CD8-positive, alpha-beta memory T cell (primary cell): ENCODE measurements around the gene DDR1. TPM values are rescaled to one million over a fixed set of nuclear protein-coding genes. Genes with fewer than 3 reads are reported as not detected.

Experiments used
- CTCF ChIA-PET: fragments of 350-600 bp; sonication (Branson Sonifier 250); formaldehyde crosslinking; loops from one replicate; lab custom pipeline; 2021; ENCODE audit warnings: antibody characterized with exemption; lab: Charles Lee
- POLR2A ChIA-PET: fragments of 350-600 bp; sonication (Branson Sonifier 250); formaldehyde crosslinking; loops from one replicate; lab custom pipeline; 2021; ENCODE audit warnings: antibody characterized with exemption; lab: Charles Lee
- DNase-seq, 5 donors: peaks; one replicate each; pipeline versions ENCODE4 v3.0.0 to v3.0.0-alpha.2; 2020 to 2022; ENCODE audit warnings: mixed read lengths in 1 of 5
- H3K27ac ChIP-seq: one replicate; pipeline ENCODE4 v1.7.0; 2013; ENCODE audit warnings: low read depth, mild to moderate bottlenecking, low read length, moderate library complexity
- H3K27me3 ChIP-seq: 2 replicates; pipeline ENCODE4 v1.7.0; 2013; ENCODE audit warnings: low read length, mild to moderate bottlenecking; ENCODE audit not compliant: insufficient read depth, poor library complexity, severe bottlenecking
- H3K36me3 ChIP-seq: 2 replicates; pipeline ENCODE4 v1.7.0; 2013; ENCODE audit warnings: mild to moderate bottlenecking, low read length, moderate library complexity; ENCODE audit not compliant: insufficient read depth
- H3K4me1 ChIP-seq: 2 replicates; pipeline ENCODE4 v1.7.0; 2013; ENCODE audit warnings: mild to moderate bottlenecking, low read length, moderate library complexity; ENCODE audit not compliant: insufficient read depth
- H3K4me3 ChIP-seq: 2 replicates; pipeline ENCODE4 v1.7.0; 2013; ENCODE audit warnings: mild to moderate bottlenecking, low read length
- H3K9me3 ChIP-seq: 2 replicates; pipeline ENCODE4 v1.7.0; 2013; ENCODE audit warnings: mild to moderate bottlenecking, low read length
- H3K27ac Mint-ChIP-seq, 8 donors: one replicate each; pipeline ENCODE4 v1.8.0; 2020 to 2021; ENCODE audit warnings: mixed read lengths in 8 of 8, mild to moderate bottlenecking in 6 of 8, inconsistent platforms in 3 of 8, moderate library complexity in 3 of 8
- H3K27me3 Mint-ChIP-seq, 2 donors: one replicate each; pipeline ENCODE4 v1.8.0; 2020 to 2021; ENCODE audit warnings: mixed read lengths in 2 of 2, mild to moderate bottlenecking in 1 of 2, moderate library complexity in 1 of 2
- H3K36me3 Mint-ChIP-seq, 3 donors: one replicate each; pipeline ENCODE4 v1.8.0; 2020 to 2021; ENCODE audit warnings: mixed read lengths in 3 of 3, inconsistent platforms in 1 of 3, mild to moderate bottlenecking in 1 of 3
- H3K4me1 Mint-ChIP-seq, 3 donors: one replicate each; pipeline ENCODE4 v1.8.0; 2020 to 2021; ENCODE audit warnings: mixed read lengths in 3 of 3, inconsistent platforms in 1 of 3, mild to moderate bottlenecking in 1 of 3
- H3K4me3 Mint-ChIP-seq, 7 donors: one replicate each; pipeline ENCODE4 v1.8.0; 2020 to 2021; ENCODE audit warnings: mixed read lengths in 7 of 7, mild to moderate bottlenecking in 6 of 7, moderate library complexity in 4 of 7, inconsistent platforms in 2 of 7
- H3K9me3 Mint-ChIP-seq, 5 donors: one replicate each; pipeline ENCODE4 v1.8.0; 2020 to 2022; ENCODE audit warnings: mixed read lengths in 5 of 5, mild to moderate bottlenecking in 3 of 5, moderate library complexity in 2 of 5, inconsistent platforms in 1 of 5
- polyA plus RNA-seq: library from polyadenylated mRNA; unstranded; fragments of 300-500 nt; fragmentation: Illumina TruSeq; gene quantifications from one replicate; pipeline ENCODE4 v1.2.3, GENCODE V29; 2021
- total RNA-seq, 2 experiments: library from RNA; stranded (reverse); gene quantifications; one replicate each; pipeline ENCODE4 v1.2.3, GENCODE V29; 2021

The DDR1 gene
- total and polyA plus RNA-seq, 3 experiments from 2014 or later: 1.2 to 10.5 (median 10.1) TPM

- POLR2A ChIA-PET: no interaction called here
- no peaks in the 10 kb centered on the region for H3K9me3 ChIP-seq
- no peaks in the 10 kb centered on the region for H3K27me3 ChIP-seq
- no peak overlapping the region for H3K27ac ChIP-seq
- no peak for DNase-seq
- Mint-ChIP-seq H3K9me3 (no peaks in the 10 kb centered on the region), H3K4me1 (peaks cover 10 to 41% (median 19%) of the 10 kb centered on the region in 3 donors), H3K27me3 (peaks cover 7% of the 10 kb centered on the region in 2 donors), H3K36me3 (peaks cover 0 to 1% (median 0%) of the 10 kb centered on the region in 3 donors), H3K4me3 (no peak overlapping the region), H3K27ac (peak overlapping the region in 1 of 8 donors; percentile 19)
- peaks cover 15% of the 10 kb centered on the region for H3K4me1 ChIP-seq
- CTCF ChIA-PET: interaction anchor here (1.0 to 1.3 kb wide), 2 partner anchors 14 to 230 kb away, joined by 3 to 4 read pairs; no protein-coding TSS in a partner anchor
- H3K4me3 ChIP-seq: no peak overlapping the region
- H3K36me3 ChIP-seq: no peaks in the 10 kb centered on the region
Observed at GRCh38 chr6:30839671-30840070, 44.6 kb upstream of the DDR1 start.

- H3K27ac ChIP-seq: no peak overlapping the region
- H3K27ac Mint-ChIP-seq: peak overlapping the region in 1 of 8 donors; percentile 19
- H3K4me3 ChIP-seq: no peak overlapping the region
- peaks cover 0 to 1% (median 0%) of the 10 kb centered on the region in 3 donors for H3K36me3 Mint-ChIP-seq
- no peak for DNase-seq
- H3K4me1 Mint-ChIP-seq: peaks cover 5 to 35% (median 13%) of the 10 kb centered on the region in 3 donors
- ChIA-PET POLR2A (interaction anchor here (0.7 to 1.2 kb wide), 2 partner anchors 30 to 340 kb away, joined by 3 read pairs; no protein-coding TSS in a partner anchor), CTCF (interaction anchor here (1.0 to 1.3 kb wide), 2 partner anchors 15 to 229 kb away, joined by 3 to 4 read pairs; no protein-coding TSS in a partner anchor)
- no peaks in the 10 kb centered on the region for H3K9me3 Mint-ChIP-seq
- H3K36me3 ChIP-seq: no peaks in the 10 kb centered on the region
- H3K27me3 Mint-ChIP-seq: peaks cover 7 to 8% of the 10 kb centered on the region in 2 donors
- no peaks in the 10 kb centered on the region for H3K27me3 ChIP-seq
- H3K4me1 ChIP-seq: peaks cover 8% of the 10 kb centered on the region
- H3K4me3 Mint-ChIP-seq: no peak overlapping the region
- no peaks in the 10 kb centered on the region for H3K9me3 ChIP-seq
Observed at GRCh38 chr6:30840084-30840934, 44.0 kb upstream of the DDR1 start.

GRCh38 chr6:30840935-30841643 is 43.2 kb upstream of the DDR1 start:
- Mint-ChIP-seq H3K4me3 (no peak overlapping the region), H3K27ac (no peak overlapping the region), H3K9me3 (no peaks in the 10 kb centered on the region), H3K27me3 (peaks cover 8 to 12% of the 10 kb centered on the region in 2 donors), H3K36me3 (peaks cover 0 to 1% (median 0%) of the 10 kb centered on the region in 3 donors), H3K4me1 (peaks cover 5 to 30% (median 13%) of the 10 kb centered on the region in 3 donors)
- Histone ChIP-seq H3K9me3 (no peaks in the 10 kb centered on the region), H3K27me3 (no peaks in the 10 kb centered on the region), H3K27ac (no peak overlapping the region), H3K4me3 (no peak overlapping the region), H3K4me1 (peaks cover 7% of the 10 kb centered on the region), H3K36me3 (no peaks in the 10 kb centered on the region)
- CTCF ChIA-PET: interaction anchor here (1.0 to 1.3 kb wide), 2 partner anchors 228 to 246 kb away, joined by 4 read pairs; no protein-coding TSS in a partner anchor
- DNase-seq: no peak
- POLR2A ChIA-PET: interaction anchor here (0.7 to 1.2 kb wide), 2 partner anchors 30 to 341 kb away, joined by 3 read pairs; no protein-coding TSS in a partner anchor

- Histone ChIP-seq H3K36me3 (no peaks in the 10 kb centered on the region), H3K4me3 (no peak overlapping the region), H3K9me3 (no peaks in the 10 kb centered on the region), H3K4me1 (peaks cover 7% of the 10 kb centered on the region), H3K27ac (peak overlapping the region; percentile 39), H3K27me3 (no peaks in the 10 kb centered on the region)
- Mint-ChIP-seq H3K36me3 (peaks cover 0 to 1% (median 0%) of the 10 kb centered on the region in 3 donors), H3K27me3 (peaks cover 8 to 12% of the 10 kb centered on the region in 2 donors), H3K27ac (peak overlapping the region in 2 of 8 donors; percentile 60 to 80), H3K9me3 (no peaks in the 10 kb centered on the region), H3K4me1 (peaks cover 5 to 30% (median 13%) of the 10 kb centered on the region in 3 donors), H3K4me3 (no peak overlapping the region)
- ChIA-PET CTCF (interaction anchor here (1.0 to 3.8 kb wide), 2 partner anchors 12 to 245 kb away, joined by 4 to 21 read pairs; no protein-coding TSS in a partner anchor), POLR2A (no interaction called here)
- DNase-seq: no peak
Observed at GRCh38 chr6:30841644-30842504, 42.4 kb upstream of the DDR1 start.

GRCh38 chr6:30842754-30843610 is 41.3 kb upstream of the DDR1 start:
- peak in 1 of 5 donors; percentile 24 for DNase-seq
- Histone ChIP-seq H3K4me1 (peaks cover 7% of the 10 kb centered on the region), H3K27me3 (no peaks in the 10 kb centered on the region), H3K4me3 (no peak overlapping the region), H3K36me3 (no peaks in the 10 kb centered on the region), H3K9me3 (no peaks in the 10 kb centered on the region), H3K27ac (no peak overlapping the region)
- H3K27me3 Mint-ChIP-seq: peaks cover 8 to 12% of the 10 kb centered on the region in 2 donors
- H3K36me3 Mint-ChIP-seq: no peaks in the 10 kb centered on the region
- H3K27ac Mint-ChIP-seq: peak overlapping the region in 2 of 8 donors; percentile 17 to 31
- H3K4me1 Mint-ChIP-seq: peaks cover 5 to 27% (median 13%) of the 10 kb centered on the region in 3 donors
- ChIA-PET POLR2A (interaction anchor here (0.7 kb wide), 1 partner anchor 13 kb away, joined by 5 read pairs; no protein-coding TSS in a partner anchor), CTCF (interaction anchor here (3.8 kb wide), 1 partner anchor 13 kb away, joined by 21 read pairs; no protein-coding TSS in a partner anchor)
- no peaks in the 10 kb centered on the region for H3K9me3 Mint-ChIP-seq
- H3K4me3 Mint-ChIP-seq: peak overlapping the region in 1 of 7 donors; percentile 50

- peak overlapping the region in 1 of 7 donors; percentile 50 for H3K4me3 Mint-ChIP-seq
- peak overlapping the region in 3 of 8 donors; percentile 17 to 31 (median 26) for H3K27ac Mint-ChIP-seq
- H3K27me3 Mint-ChIP-seq: peaks cover 8 to 12% of the 10 kb centered on the region in 2 donors
Observed at GRCh38 chr6:30843611-30843998, 40.7 kb upstream of the DDR1 start.

More at GRCh38 chr6:30843611-30843998, 40.7 kb upstream of the DDR1 start:
- no peak for DNase-seq
- no peaks in the 10 kb centered on the region for H3K9me3 ChIP-seq
- no peaks in the 10 kb centered on the region for H3K27me3 ChIP-seq
- no peaks in the 10 kb centered on the region for H3K36me3 Mint-ChIP-seq
- H3K36me3 ChIP-seq: no peaks in the 10 kb centered on the region
- H3K4me3 ChIP-seq: no peak overlapping the region
- POLR2A ChIA-PET: interaction anchor here (0.9 kb wide), 1 partner anchor 9 kb away, joined by 3 read pairs; no protein-coding TSS in a partner anchor
- no peaks in the 10 kb centered on the region for H3K9me3 Mint-ChIP-seq
- CTCF ChIA-PET: interaction anchor here (1.2 to 3.8 kb wide), 3 partner anchors 10 to 302 kb away, joined by 3 to 21 read pairs (median 3); no protein-coding TSS in a partner anchor
- H3K4me1 Mint-ChIP-seq: peaks cover 5 to 26% (median 13%) of the 10 kb centered on the region in 3 donors
- H3K27ac ChIP-seq: no peak overlapping the region
- H3K4me1 ChIP-seq: peaks cover 7% of the 10 kb centered on the region
